Measurements from ENCODE around the gene TPRN.

DNA sequence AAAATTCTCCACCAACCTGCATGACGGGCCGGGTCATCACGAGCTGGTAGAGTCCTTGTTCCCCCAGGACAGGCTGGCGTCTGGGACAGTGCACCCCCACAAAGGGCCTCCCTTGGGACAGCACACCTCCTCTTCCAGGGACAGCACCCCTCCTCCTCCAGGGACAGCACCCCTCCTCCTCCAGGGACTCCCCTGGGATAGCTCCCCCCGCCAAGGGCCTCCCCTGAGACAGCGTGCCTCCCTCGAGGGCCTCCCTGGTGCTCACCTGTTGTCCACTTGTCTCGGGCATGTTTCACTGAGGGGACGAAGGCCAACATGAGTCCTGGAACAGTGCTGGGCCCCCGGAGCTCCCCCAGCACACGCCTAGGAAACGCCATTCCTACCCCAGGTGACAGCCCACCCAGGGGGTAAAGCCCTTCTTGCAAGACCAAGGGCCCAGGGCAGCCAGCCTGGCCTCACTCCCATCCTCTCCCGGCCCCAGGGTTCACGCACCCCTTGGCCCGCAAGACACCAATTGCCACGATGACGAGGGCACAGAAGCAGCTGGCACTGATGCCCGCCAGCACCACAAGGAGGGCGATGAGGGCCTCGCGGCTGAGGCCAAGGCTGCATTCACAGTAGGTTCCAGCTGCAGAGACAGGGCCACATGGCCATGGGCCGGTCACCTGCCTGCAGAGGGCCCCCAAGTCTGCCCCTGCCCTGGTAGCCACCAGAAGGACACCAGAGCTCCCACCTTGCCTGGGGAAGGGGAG is 29.2 kb downstream of the TPRN start:
- TF ChIP-seq, protein P1, sequence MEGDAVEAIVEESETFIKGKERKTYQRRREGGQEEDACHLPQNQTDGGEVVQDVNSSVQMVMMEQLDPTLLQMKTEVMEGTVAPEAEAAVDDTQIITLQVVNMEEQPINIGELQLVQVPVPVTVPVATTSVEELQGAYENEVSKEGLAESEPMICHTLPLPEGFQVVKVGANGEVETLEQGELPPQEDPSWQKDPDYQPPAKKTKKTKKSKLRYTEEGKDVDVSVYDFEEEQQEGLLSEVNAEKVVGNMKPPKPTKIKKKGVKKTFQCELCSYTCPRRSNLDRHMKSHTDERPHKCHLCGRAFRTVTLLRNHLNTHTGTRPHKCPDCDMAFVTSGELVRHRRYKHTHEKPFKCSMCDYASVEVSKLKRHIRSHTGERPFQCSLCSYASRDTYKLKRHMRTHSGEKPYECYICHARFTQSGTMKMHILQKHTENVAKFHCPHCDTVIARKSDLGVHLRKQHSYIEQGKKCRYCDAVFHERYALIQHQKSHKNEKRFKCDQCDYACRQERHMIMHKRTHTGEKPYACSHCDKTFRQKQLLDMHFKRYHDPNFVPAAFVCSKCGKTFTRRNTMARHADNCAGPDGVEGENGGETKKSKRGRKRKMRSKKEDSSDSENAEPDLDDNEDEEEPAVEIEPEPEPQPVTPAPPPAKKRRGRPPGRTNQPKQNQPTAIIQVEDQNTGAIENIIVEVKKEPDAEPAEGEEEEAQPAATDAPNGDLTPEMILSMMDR (IDR thresholded peaks at IDR 0.05 in 4 of 5, conservative IDR thresholded peaks at IDR 0.05 in 1 of 5), result no peak
- TF ChIP-seq POLR2A (IDR thresholded peaks at IDR 0.05), result no peak
